ENCODE measurements around the gene STRADB.
"Not testable (repeated sequence)": the region's sequence is repeated elsewhere in the genome, so short reads cannot be mapped to it uniquely, and the experiment has no call there.

STRADB gene, protein sequence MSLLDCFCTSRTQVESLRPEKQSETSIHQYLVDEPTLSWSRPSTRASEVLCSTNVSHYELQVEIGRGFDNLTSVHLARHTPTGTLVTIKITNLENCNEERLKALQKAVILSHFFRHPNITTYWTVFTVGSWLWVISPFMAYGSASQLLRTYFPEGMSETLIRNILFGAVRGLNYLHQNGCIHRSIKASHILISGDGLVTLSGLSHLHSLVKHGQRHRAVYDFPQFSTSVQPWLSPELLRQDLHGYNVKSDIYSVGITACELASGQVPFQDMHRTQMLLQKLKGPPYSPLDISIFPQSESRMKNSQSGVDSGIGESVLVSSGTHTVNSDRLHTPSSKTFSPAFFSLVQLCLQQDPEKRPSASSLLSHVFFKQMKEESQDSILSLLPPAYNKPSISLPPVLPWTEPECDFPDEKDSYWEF

DNA sequence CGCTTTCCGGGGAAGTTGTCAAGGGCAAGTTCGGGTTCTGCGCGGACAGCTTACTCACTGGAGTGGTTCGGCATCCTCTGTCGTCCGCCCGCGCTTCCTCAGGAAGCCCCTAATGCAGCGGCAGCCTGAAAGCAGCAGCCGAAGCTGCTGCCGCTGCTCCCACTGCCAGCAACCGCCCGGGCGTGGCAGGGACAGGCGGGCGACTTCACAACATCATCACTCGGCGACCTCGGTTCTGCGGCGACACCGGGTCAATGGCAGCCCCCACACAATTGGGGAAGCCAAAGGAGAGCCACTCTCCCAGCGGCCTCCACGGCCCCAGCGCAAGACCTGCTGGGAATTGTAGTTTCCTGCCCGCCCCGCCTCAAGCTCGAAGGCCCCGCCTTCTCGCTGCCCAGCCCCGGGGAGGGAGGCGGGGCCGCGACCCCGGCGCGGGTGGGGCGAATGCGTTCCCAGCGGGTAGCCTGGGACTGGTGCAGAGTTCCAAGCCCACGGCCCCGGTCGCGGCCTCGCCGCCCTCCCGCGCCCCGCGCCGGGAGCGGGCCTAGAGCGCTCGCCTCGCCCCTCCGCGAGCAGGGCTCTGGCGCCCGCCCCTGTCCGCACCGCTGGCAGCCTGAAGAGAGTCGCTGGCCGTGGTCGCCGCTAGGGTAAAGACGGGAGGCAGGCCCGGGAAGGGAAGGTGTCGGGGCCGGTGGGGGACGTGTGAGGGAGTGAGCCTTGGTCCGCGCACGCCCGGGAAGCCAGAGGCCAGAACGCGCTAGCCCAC is at the start of gene STRADB, which contains the start of gene TRAK2:
Gene STRADB (plus strand): TSS at position 449 of the 766 bp plus-strand sequence. CDS start 3,101 bp downstream, outside the sequence.
Gene TRAK2 (minus strand): TSS at position 167 of the 766 bp plus-strand sequence. CDS start 30,951 bp downstream, outside the sequence.
- peak; percentile 77 for DNase-seq

DNA sequence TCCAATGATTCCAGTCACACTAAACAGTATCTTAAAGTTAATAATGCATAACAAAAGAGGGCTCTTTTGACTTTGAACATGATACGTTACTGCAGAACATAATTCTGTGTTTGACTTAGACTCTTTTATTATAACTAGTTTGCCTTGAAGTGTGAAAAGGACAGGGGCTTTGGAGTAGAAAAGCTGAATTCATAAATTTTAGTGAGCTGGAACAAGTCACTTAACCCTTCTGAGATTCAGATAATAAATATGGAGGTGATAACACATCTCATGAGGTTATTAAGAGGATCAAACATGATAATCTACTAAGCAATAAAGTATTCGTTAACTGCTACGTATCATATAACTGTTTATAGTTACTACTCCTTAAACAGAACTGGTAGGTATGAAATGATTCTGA is 49.7 kb upstream of the STRADB start:
- DNase-seq, result no peak

DNA sequence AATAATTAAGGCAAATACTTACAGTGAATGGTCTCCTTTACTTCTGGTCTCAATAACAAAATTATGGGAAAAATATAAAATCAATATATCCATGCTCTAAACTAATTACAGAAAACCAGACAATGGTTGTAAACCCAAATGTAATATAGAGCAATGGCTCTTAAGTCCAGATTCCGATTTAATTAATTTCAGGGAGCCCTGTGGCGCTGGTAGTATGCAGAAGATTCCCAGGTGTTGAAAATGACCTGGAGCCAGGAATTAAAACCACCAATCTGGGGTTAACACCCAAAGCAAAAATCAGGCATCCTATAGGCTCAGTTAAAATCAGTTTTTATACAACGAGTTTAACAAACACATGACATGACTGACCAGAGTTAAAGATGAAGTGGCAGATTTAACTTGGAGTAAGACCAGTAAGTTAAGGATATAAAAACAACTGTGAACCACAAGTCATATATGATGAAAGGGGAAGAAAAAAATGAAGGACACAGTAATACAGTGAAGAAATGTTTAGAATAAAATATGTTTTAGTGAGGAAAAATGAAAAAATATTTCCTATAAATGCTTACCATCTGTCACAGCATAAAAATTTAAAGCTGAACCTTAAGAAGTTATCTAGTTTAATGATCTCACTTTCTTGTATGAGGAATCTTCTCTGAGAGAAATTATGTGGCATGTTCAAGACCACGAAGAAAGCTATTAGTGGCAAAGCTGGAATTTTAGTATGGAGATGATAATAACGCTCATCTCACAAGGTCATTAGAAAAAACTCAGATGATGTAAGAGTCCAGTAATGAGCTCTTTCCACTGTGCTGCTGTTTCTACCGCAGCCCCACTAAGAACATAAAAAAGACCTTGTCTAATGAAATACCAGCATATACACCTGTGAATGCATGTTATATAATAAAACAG is 48.6 kb upstream of the STRADB start:
- DNase-seq, result no peak

DNA sequence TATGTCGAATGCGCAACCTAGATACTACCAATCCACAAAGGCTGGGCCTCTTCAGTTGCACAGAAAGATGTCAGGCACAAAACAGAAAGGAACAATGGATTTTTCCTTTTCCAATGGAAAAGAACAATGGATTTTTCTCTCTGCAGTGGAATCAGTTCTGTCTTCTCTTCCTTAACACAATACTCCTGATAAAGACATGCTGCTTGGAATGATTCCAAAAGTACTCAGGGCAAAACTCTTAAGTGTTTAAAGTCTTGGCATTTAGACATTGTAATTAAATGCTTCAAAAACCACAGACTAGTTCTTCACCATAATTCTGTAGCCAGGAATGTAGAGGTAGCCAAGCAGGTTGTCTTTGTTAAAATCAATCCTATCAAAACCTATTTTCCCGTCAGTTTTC is 47.7 kb upstream of the STRADB start:
- peak; percentile 0 for DNase-seq

DNA sequence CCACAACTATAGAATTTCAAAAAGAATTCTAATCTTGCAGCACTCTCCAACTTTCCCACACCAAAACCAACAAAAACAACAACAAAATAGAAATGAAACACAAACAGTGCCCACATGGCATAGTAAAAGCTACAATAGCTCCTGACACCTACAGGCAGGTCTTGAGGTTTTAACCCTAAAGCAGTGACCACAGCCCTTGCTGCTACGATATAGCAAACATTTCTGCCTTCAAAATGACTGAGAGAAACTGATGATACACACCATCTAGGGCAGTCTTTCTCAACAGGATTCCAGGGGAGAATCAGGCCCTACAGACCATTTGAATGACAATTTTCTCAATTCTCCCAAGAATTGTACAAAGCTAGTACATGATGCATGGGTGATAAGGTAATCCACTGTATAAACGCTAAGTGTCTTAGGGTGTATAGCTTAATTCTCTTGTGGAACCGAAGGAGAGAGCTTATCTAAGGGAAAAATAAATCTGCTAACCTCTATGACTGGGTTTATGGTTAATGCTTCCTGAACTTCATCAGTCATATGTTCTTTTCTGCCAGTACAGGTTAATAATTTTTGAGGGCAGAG is 46.8 kb upstream of the STRADB start:
- no peak for DNase-seq

DNA sequence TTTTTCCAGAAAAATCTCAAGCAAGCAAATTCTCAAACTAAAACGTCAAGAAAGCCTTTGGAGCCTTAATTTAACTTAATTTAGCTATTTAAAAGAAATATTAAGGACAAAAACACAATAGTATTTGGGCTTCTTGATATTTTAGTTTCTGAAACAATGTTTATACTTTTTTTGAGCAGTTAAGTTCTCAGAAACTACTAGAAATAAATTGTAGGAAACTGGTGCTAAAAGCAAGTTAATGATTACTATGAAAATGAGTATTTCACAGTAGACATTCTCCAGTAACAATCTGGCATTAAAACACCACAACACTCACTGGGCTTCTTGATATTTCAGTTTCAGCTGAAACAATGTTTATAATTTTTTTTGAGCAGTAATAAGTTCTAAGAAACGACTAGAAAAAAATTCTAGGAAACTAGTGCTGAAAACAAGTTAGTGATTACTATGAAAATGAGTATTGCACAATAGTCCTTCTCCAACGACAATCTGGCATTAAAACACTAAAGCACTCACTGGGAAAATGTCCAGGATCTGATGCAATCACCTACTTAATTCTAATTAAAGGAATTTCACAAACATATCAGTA is 45.4 kb upstream of the STRADB start:
- DNase-seq, result no peak

DNA sequence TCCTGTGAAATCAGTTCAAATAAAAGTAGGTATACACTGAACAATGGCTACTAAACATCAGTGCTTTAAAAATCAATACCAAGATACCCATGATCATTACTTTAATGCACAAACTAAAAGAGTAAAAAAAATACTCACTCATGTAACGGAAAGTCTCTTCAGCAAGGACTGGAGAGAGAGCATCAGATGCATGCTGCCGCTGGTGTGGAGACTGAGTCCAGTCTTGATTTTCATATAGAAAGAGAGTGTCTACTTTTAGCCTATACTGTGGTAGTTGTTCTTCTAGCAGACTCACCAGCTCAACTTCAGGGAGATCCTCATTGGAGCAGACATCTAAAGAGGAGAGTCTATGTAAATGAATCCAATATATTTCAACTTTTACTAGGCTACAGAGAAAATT is 44.3 kb upstream of the STRADB start:
- DNase-seq, result no peak

DNA sequence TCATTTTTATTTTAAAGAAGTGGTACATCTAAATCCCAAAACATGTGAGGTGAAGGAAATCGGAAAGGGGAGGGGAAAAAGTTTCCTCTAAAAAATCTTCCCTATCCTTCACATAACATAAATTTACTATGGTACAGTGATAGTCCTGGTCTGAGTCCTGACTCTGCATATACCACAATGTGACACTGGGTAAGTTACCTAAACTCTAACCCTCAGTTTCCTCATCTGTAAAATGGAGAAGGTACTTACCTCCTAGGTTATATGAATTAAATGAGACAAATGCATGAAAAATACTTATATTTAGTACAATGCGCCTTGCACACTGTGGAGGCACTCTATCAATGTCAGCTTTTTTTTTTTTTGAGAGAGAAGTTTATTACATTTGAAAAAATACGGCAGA is 42.6 kb upstream of the STRADB start:
- DNase-seq, result no peak

DNA sequence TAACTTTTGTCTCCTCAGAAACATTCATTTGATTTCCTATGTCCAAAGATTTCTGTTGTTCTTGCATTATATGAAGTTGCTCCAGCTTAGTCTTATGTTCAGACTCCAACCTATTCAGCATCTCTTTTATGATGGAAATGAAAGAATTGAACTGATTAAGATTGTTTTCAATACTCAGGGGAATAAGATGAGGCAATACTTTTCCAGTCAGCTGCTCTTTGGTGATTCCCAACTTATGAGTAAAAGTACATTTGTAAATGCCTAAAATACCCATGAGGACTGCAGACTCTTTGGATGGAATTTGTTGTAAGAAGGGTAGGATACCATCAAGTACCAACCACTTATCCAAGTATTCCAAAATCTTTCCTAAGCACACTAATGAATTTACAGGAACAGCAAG is 40.1 kb upstream of the STRADB start:
- no peak for DNase-seq

DNA sequence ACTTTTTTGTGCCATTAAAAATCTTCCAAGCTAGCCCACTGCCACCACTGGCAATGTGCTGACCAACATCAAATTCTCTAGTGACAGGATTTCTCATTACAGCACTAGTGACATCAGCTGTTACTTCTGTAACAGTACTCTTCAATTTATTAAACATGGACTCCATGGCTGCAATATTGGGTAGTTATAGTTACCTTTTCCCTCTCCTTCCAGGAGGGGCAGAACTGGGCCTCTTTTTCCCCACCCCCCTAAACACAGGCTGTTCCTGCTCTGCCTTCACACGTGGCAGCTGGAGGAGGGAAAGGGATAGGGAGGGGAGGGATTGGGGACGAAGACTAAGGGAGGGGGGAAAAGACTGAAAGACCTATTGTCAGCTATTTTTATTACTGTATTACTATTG is 38.4 kb upstream of the STRADB start:
- peak; percentile 13 for DNase-seq

DNA sequence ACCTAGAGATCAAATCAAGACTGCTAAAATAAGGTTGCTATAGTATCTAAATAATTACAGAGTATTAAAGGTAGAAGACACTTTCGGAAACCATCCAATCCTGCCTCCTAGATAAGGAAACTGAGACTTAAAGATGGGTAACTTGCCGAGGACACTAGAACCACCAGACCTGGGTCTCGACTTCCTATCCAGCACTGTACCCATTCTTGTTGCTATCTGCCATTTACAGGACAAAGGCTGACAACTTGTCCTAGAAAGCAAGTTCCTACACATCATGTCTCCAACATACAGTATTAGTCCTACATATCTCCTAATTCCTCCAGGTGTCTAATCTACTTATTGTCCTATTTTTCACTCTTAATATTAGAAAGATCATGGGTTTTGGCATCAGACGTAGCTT is 38.0 kb upstream of the STRADB start:
- DNase-seq, result no peak

DNA sequence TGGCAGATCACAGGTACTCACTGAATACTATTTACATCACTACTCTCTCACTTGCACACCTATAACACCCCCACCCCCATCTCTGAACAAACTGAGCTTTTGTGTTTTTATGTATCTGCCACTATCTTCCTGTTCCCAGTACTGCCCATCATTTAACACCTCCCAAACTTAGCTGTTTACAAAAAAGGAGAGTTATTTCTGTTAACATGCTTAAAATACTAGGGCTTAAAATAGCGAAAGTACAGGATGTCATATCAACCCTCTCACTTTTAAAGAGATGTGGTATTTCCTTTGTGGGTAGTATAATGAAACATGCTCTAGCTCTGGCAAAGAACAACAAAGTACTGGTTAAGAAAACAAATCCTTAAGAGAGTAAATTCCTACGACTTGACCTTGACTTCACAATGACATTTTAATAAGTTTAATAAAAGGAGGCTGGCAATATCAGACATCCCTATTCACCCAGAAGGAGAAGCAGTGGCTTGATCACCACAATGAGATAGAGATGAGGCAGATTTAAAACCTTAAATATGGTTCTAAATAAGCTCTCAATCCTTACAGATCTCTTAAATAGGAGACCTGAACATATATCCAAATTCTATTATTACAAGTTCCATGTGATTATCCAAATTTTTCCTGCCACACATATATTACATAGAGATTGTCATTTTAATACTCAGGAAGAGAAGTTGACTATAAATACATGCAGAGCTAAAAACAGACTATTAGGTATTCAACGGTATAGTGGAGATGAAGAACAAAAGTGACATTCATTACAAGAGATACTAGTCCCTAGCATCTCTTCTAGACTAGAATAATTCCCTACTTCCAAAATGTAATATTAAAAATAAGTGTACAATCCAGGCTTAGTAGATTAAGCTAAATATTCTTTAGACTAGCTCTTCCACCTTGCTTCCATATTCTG is 37.2 kb upstream of the STRADB start:
- no peak for DNase-seq

DNA sequence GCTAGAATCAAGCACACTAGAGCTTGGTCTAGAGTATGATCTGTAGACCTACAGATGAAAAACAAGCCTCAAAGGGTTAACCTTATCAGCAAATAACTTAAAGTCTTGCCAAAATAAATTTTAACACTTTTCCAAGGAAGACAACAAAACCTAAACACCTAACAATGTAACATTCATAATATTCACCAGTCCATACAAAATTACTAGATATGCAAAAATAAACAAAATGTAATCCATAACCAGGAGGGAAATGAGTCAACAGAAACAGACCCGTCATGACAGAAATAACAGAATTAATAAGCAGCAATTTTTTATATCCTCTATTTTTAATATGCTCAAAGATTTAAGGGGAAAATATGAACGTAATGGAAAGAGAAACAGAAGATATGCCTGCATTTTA is 36.4 kb upstream of the STRADB start:
- DNase-seq, result no peak

DNA sequence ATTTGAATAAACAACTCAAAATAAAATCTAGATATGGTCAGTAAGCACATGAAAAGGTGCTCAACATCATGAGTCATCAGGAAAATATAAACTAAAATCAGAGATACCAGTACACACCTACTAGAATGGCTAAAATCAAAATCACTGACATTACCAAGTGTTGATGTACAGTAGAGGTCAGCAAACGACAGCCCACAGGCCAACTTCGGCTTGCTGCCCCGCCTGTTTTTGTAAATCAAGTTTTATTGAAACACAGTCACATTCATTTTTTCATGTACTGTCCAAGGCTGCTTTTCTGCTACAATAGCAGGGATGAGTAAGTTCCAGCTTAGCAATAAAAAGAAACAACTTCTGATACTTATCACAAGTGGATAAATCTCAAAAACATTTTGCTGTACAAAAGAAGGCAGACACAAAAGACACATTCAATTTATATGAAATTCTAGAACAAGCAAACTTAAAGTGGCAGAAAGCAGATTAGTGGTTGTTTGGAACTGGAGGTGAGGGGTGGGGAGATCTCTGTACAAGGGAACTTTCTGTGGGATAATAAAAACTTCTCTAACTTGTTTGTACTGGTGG is 32.4 kb upstream of the STRADB start:
- no peak for DNase-seq

DNA sequence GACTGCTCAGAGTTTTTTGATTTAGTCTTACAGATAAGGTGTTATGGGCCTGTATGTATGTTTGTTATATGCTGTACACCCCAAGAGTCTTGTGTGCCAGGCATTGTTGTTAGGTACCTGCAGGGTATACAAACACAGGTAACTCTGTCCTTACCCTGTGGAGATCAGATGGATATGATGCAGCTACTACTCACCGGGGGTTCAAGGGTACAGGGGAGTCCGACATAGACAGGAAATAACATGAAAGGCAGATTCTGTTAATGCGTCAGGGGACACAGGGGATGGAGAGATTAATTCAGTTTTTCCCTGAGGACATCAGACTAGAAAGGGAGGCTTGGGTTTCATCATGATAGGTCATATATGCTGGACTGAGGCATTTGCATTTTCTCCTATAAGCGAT is 31.6 kb upstream of the STRADB start:
- no peak for DNase-seq

DNA sequence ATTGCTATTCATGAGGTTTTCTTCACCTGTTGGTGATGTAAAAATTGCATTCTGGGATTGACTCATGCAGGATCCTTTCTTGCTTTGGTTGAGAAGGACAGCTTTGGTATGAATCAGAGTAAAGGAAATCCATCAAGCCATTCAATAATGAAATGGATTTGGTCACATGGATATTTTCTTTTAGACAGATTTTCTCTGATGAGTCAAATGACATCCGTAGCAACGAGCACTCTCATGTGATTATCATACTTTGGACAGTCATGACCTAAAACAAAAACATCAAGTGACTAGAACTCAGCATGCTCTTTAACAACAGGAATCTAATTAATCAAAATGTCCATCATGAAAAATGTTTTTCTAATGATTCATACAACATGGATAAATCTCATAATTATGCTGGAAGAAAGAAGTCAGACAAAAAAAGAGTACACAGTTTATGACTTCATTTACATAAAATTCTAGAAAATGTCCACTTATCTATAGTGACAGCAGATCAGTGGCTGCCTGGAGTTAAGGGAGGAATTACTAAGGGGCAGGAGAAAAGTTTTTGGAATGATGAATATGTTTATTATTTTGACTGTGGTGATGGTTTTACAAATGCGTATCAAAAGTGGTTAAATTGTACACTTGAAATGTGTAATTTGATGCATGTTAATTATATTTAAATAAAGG is 31.0 kb upstream of the STRADB start:
- no peak for DNase-seq

DNA sequence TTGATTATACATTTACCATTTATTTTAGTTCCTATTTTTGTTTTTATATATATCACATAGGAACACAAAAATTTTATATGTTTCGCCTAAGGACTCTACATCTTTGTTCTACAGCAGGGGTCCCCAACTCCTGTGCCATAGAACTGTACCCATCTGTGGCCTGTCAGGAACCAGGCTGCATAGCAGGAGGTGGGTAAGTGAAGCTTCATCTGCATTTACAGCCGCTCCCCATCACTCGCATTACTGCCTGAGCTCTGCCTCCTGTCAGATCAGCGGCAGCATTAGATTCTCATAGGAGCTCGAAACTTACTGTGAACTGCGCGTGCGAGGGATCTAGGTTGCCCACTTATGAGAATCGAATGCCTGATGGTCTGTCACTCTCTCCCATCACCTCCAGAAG is 25.6 kb upstream of the STRADB start:
- no peak for DNase-seq

DNA sequence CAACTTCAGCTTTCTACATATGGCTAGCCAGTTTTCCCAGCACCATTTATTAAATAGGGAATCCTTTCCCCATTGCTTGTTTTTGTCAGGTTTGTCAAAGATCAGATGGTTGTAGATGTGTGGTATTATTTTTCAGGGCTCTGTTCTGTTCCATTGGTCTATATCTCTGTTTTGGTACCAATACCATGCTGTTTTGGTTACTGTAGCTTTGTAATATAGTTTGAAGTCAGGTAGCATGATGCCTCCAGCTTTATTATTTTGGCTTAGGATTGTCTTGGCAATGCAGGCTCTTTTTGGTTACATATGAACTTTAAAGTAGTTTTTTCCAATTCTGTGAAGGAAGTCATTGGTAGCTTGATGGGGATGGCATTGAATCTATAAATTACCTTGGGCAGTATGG is 23.2 kb upstream of the STRADB start:
- DNase-seq, result not testable (repeated sequence)

DNA sequence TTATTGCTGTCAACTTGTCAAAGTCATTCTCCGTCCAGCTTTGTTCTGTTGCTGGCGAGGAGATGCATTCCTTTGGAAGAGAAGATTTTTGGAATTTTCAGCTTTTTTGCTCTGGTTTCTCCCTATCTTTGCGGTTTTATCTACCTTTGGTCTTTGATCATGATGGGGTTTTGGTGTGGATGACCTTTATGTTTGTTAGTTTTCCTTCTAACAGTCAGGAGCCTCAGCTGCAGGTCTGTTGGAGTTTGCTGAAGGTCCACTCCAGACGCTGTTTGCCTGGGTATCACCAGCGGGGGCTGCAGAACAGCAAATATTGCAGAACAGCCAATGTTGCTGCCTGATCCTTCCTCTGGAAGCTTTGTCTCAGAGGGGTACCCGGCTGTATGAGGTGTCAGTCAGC is 21.7 kb upstream of the STRADB start:
- DNase-seq, result not testable (repeated sequence)

DNA sequence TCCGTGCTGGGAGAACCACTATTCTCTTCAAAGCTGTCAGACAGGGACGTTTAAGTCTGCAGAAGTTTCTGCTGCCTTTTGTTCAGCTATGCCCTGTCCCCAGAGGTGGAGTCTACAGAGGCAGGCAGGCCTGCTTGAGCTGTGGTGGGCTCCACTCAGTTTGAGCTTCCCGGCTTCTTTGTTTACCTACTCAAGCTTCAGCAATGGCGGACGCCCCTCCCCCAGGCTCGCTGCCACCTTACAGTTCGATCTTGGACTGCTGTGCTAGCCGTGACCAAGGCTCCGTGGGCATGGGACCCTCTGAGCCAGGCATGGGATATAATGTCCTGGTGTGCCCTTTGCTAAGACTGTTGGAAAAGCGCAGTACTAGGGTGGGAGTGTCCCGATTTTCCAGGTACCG is 21.2 kb upstream of the STRADB start:
- DNase-seq, result not testable (repeated sequence)

All from NCI-H524 treated with DMSO at 0.1 percent for 48 hours (cell line).